Activated CD4-positive, alpha-beta T cell treated with anti-CD3 and anti-CD28 coated beads for 4 hours (primary cell): ENCODE results near the gene ECE1.

Experiments
- DNase-seq, 2 donors: peaks; one replicate each; pipeline ENCODE4 v3.0.0-alpha.2; 2020

ECE1 gene

DNA sequence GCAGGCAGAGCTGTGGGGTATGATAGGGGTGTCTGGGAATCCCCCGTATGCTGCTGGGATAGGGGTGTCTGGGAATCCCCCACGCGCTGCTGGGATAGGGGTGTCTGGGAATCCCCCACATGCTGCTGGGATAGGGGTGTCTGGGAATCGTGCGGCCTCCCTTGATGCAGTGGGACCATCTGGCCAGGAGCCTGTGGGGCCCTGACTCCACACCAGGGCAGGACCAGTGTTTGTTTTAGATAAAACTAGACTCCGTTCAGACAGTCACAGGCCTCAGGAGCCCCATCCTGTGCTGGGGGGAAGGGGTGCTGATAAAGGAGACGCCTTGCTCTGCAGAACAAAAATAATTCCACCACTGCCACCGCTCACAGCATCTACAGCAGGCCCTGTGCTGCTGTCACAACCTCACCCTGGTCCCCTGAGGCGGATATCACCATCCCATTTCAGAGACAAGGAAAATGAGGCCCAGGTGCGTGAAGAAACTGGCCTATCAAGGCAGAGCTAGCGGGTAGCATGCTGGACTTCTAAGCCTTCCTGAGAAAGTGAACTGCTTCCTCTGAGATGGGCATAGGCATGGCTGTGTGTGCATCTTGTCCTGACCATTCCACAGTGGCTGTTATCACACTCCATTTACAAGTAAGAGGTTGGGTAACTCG, 24.0 kb downstream of the ECE1 start:
- no peak for DNase-seq

DNA sequence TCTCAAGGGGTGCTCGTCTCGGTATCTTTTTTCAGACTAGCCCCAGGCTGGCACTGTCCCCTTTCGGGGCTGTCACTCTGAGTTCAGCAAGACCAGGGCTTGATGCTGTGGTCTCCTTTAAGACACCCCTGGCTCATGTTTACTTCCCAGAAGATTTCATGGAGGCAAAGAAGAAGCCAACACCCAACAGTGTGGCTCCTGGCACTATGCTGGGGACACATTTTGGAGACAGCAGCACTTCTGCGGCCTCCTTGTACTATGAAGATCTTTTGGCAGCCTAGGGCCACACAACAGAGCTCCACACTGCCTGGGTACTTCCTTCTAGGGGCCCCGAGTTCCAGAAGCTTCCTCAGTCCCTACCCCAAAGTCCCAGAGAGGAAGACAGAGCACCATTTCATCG, 24.6 kb downstream of the ECE1 start:
- no peak for DNase-seq

DNA sequence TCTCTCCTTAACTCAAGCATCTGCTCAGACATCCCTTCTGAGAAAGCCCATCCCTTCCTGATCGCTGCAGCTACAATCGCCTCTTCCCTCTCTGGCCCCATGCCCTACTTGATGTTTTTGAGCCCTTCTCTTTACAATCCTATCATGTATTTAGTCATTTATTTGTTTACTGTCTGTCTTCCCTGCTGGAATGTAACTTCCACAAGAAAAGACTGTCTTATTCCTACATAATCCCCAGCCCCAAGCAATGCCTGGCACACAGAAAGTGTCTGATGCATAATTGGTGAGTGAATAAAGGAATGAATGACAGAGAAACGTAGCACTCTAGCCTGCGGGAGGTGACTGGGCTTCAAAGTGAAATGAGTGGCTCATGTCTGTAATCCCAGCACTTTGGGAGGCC, 25.4 kb downstream of the ECE1 start:
- no peak for DNase-seq

DNA sequence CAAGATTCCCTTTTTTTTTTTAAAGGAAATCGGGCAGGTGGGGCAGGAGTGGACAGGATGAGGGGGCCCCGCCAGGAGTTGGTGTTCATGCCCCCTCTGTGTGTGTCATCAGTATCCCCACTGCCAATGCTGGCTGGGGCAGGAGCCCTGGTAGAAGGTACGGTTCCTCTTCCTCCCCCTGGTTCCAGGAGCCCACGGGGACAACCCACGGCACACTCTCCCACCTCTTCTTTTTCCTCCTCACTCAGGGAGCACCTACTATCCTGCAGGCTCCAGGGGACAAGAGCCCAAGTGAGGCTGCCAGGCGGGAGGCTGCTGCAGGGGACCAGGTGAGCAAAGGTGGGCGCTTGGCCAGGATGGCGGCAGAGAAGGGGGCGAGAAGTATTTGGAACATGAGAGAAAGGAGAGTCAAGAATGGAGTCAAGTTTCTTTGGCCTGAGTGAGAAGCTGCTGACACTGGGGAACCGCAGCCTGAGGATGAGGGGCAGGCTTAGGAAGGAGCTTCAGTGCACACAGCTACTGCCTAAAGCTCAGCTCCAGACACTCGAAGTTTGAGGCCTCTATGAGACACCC, 26.5 kb downstream of the ECE1 start:
- no peak for DNase-seq

DNA sequence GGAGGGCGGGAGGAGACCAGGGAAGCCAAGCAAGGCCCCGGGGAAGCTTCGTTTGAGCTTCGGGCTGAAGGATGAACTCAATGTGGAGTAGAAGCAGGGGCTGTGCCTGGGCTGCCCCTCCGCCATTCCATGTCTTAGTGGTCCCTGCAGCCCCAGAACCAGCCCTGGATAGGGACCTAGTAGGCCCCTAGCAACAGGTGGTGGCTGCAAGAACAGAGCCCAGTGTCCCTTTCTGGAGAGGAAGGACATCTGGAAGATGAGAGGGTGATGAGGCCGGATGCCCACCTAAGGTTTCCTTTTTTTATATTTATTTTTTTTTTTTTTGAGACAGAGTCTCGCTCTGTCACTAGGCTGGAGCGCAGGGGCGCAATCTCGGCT, 27.2 kb downstream of the ECE1 start:
- DNase-seq, result no peak

DNA sequence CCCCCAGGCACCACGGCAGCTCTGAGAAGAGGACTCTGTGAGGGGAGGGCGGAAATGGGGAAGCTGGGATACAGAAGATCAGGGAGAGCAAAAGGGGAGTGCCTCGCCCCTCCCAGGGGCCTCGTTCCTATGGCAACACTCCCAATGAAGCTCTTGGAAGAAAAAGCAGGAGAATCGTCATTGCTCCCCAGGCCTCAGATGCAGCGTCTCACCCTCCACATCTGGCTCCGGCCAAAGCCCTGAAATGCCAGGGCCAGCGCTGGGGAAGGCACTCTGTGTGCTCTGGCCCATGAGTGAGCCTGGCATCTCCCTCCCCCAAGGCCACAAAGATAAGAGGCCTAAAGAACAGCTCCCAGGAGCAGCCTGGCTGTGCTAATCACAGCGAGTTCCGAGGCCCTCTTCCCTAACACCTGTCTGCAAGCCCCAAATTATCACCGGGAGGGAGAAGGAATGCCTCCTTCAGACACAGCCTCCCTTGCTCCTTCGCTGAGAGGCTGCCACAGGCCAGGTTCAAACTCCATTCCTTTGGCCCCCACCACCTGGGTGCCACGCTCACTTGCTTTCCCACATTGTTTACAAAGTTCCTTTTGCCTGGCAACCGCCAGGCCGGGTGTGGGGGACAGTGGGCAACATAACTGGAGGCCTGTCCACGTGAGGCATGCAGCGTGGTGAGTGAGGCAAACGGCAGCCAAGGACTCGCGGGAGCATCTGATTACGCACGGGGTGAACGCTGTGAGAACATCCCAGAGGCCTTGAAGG, 27.8 kb downstream of the ECE1 start:
- DNase-seq, result no peak

DNA sequence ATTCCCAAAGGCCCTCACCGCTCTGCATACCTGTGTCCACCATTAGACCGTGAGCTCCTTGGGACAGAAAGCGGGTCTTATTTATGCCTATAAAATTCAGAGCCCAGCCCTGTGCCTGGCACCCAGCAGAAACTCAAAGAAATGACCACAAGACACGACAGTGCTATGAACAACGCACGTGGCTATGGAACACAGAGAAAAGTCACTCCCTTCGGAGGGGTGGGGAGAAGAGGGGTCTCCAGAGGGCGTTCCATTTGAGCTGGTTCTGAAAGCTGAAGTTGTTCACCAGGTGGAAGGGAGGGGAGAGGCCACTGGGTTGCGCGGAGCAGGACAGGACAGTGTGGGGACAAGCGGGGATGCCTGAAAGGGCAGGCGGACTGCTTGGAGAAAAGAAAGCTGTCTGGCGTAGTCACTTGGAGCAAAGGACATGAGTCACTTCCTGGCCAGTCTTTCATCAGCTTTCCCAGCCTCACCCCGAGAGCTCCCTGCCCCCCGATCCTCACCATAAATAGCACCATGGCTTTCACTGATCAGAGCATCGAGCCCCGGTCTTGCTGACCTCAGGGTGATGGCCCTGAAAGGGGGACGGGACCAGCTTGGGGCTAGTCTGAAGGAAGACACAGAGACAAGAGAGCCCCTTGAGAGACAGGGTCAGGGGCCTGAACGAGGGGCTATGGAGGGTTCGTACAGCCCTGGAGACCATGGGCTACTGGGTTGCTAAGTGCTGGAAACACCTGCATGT, 28.5 kb downstream of the ECE1 start:
- no peak for DNase-seq

DNA sequence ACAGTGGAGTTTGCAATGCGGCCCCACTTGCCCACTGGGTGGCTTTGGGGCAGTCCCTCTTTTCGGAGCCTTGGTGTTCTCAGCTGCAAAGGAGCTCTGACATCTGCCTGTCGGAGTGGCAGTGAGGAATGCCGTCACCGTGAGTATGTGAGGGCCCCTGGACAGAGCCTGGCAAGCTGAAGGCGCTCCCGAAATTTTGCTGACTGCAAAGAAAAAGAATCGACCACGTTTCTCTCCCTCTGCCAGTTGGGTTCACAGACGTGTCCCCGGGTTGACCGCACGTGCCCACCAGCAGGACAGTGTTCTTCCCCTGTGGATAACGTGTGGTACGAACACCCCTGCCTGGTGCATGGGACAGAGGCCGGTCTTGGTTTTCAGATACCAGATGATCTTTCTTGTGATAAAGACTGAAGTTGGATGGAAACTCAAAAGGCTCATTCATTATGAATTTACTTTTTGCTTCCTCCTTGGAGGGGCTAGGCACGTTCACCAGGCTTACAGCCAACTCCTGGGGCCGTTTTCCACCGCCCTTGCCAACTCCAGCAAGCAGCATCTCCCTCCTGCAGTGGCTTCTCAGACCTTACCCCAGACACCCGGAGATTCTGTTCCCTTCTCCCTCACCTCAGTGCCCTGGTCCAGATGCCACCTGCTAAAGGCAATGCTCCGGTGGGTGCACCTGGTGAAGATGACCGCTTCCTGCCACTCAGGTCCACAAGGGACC, 29.7 kb downstream of the ECE1 start:
- no peak for DNase-seq

DNA sequence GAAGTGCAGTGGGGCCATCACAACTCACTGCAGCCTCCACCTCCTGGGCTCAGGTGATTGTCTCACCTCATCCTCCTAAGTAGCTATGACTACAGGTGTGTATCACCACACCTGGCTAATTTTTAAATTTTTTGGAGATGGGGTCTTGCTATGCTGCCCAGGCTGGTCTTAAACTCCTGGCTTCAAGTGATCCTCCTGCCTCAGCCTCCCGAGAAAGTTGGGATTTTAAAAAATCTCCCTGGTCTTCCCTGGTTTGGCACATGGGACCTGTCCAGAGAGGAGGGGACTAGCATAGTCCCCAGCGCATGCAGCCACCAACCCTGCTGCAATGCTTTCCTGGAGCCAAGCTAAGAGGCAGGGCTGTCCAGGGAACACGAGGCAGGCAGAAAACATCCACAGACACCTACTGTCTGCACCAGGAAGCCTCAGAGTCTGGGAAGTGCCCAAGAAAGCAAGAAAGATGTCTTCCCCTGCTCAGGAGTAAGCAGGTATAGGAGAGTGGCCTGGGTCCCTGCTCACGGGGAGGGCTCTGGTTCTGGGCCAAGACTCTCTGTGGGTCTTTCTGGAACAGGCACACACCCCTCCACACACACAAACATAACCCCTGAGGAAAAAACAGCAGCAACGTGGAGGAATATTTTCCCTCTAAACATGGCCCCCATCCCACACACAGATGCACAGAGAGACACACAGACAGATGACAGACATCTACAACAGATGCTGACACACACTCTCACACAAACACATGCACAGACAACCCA, 30.8 kb downstream of the ECE1 start:
- no peak for DNase-seq

DNA sequence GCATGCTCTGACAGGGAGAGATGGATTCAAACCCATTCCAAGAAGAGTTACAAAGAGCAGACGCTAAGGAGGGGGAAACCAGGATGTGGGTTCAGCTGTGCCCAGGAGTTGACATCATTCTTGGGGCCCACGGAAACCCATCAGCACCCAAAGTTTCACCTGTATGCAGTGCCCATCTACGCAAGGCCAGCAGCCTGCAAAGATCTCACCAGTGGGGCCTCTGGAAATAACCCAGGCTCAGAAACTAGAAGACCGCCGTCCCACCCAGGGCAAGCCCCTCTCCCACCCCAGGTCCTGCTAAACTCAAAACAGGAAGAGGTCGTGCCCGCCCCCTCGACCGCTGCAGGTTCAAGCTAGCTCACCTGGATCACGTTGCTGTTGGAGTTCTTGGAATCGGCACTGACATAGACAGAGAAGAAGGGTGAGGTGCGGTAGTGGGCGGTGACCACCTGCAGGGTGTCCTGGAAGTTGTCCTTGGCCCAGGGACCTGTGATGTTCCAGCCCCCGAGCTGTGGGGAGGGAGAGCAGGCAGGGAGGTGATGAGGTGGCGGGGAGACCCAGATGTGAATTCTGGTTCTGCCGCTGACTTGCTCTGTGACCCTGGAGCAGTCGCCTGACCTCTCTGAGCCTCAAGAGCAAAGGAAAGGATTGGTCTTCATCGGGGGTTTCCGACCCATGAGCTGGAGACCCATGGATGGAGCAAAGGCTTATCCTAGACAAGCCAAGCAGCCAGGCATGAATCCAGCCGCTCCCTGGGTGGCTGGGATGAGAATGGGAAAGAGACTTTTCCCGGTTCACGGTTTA, 31.7 kb downstream of the ECE1 start:
- DNase-seq, result no peak

DNA sequence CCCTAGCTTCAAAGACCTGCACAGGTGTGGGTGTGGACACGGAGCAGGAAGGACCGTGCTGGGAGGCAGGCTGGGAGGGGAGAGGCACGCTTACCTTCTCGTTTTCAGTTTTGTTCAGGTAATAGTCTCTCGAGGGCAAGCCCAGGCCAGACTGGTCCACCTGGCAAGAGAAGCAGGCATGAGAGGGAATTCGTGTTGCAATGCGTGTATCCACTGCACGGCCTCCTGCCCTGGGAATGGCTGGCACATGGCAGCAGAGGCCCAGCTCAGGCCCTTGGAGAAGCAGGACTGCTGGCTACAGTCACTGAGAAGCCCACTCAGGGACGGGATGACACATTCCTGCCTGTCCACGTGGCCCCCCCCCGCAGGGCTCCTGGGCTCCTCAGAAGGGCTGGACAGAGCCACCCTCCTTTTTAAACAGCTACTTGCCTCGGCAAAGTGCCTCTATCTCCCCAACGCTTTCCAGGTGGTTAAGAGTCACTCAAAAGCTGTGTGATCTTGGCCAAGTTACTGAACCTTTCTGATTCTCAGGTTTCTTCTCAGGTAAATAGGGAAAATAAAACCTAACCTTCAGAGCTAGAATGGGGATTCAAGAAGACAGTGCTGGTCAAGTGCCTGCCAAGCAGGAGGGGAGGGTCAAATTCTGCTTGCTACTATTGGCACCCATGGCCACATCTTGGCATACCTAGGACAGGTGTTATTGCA, 32.7 kb downstream of the ECE1 start:
- no peak for DNase-seq

DNA sequence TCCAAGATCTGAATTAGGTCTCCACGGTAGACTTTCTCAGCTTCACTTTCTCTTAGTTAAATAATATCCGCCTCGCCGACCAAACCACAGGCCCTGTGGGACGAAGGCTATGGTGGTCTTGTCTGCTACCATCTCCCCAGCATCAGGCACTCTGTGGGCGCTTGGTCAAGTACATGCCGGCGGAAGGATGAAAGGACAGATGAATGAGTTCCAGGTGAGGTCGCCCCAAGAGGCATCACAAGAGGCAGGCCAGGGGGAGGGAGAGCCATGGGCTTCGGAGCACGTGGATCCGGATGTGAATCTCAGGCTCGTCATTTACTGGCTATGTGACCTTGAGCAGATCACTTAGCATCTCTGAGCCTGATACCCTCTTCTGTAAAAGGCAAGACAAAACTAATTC, 33.5 kb downstream of the ECE1 start:
- no peak for DNase-seq

DNA sequence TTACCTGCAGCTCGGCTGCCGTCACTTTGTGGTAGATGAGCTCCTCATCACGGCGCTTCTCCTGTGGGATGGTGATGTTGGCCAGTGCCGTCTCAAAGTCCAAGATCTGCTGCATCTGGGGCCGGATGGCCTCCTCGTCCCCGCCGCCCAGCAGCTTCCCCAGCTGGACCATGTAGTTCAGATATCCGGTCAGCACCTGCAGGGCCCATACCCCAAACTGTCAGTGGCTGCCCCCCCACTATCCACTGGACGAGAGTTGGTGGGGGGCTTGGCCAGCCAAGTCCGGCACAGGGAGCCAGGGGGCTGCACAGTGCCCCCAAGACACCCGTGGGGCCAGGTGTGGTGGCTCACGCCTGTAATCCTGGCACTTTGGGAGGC, 34.3 kb downstream of the ECE1 start:
- no peak for DNase-seq

DNA sequence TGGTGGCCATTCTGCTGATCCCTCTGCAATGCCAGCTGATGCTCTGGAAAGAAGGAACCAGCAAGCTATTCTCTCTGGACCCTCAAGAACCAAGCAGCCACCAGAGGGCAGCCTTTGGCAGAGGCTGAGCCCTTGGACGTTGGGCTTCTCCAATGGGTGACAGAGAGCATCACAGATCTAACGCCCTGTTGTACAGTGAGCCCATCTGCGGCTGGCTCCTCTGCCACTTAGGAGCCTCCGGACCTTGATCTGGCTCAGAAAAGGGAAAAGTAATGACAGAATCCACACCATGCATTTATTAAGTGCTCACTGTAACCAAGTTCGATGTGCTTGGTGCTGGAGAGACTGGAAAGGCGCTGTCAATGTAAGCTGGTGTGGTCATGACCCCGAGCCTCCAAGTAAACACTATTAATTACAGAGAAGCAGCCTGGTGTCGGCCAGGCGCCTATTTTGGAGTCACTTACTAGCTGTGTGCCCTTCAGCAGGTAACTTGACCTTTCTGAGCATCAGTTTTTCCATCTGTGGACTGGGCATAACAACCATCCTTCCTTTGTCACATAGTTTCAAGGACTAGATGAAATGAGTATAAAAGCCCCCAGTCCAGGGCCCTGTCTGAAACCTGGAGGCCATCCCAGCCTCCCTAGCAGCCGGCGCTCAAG, 34.9 kb downstream of the ECE1 start:
- peak; percentile 81 to 89 for DNase-seq

DNA sequence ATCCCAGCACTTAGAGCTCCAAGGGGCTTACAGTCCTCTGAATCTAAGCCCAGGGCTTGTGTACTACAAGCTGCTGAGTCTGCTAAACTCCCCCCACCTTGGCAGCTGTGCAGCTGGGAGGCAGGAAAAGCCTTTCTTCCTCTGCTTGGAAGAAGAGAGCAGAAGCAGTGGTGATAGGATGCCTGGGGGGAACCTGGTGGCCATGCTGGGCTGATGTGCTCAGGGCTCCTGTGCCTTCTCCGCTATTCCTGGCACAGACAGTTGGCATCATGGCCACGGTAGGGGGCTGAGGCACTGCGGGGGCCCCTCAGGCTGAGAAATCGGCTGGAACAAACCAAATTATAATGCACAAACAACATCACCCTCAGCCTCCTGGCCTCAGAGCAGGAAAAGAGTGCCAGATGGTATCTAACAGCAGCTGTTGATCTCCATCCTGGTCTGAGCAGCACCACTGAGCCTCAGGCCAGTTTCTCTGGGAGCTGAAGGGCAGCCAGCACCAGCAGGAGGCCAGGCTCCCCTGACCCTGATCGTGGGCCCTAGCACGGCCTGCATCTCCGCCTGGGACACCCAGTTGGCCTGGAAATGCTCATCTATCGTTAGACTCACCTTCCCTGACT, 35.8 kb downstream of the ECE1 start:
- no peak for DNase-seq

DNA sequence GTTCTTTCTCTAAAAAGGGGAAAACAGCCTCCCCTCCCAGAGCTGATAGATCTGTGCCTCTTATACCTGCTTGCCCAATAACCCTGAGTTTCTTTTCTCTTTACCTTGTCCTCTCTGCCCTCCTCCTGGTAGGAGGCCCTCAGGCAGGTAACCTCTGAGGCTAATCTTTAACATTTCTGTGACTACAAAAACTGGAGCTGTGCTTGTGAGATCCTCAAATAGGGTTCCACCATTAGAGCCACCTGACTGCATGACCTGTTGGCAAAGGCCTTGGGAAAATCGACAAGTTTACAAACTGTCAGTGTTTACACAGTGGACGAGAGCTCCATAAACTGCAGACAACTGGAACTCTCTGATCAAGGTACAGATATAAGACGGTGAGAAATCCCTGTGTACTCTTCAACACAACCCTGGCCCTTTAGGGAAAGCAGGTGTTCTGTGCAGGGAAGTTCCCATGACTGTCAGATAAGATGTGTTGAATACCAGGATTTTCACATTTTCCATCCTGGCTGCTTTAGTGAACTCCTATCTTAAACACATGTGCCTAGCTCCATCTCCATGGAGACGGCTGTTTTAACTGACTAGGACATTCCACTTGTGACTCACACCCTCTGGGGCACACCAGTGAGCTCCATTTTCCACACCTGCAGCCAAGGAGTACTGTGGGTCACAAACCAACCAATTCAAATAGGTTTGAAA, 38.3 kb downstream of the ECE1 start:
- peak; percentile 38 to 44 for DNase-seq

DNA sequence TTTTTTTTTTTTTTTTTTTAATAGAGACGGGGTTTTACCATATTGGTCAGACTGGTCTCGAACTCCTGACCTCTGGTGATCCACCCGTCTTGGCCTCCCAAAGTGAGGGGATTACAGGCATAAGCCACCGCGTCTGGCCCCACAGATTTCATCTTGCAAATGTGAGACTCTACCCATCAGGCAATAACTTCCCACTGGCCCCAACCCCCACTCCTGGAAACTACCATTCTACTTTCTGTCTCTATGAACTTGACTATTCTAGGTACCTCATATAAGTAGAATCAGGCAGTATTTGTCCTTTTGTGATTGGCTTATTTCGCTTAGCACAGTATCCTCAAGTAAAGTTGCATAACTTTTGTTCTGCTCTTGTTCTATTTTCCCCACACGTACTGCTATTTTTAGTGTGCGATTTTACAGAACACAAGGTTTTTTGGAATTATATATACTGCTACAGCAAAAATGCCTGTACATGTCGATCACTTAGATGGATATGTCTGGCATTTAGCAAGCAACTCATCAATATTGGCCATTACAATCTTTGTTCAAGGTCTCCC, 40.2 kb downstream of the ECE1 start:
- DNase-seq, result no peak

DNA sequence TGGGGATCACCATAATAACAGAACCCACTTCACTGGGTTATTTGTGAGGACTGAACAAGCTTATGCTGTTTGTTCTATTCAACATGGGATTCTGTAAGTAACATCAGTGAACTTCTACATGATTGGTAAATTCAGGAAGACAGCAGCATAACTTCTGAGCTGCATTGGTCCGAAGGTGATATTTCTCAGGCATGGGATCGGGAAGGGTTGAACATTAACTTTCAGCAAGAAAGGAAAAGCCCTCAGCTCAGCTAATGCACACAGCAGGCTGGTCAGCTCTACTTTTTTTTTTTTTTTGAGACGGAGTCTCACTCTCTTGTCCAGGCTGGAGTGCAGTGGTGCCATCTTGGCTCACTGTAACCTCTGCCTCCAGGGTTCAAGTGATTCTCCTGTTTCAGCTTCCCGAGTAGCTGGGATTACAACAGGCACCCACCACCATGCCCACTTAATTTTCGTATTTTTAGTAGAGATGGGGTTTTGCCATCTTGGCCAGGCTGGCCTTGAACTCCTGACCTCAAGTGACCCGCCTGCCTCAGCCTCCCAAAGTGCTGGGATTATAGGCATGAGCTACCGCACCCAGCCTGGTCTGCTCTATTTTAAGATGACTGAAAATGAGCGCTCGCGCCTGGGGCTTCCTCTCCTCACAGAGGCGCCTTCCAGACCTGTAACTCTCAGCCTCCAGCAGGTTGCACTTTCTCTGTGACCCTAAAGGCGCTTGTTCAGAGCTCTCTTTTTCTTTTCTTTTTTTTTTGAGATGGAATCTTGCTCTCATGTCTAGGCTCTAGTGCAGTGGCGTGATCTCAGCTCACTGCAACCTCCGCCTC, 42.2 kb downstream of the ECE1 start:
- no peak for DNase-seq
